B cell (primary cell): Measurements from ENCODE around the gene KLHL17. TPM values are rescaled to one million over a fixed set of nuclear protein-coding genes. Genes with fewer than 3 reads are reported as not detected.

ENCODE experiments used
- ATAC-seq: fragments of 200-7000 bp; cut with Tn5 transposase; one replicate; pipeline ENCODE4 v1.10.0; 2021; ENCODE audit warnings: low read depth, mild to moderate bottlenecking, moderate number of reproducible peaks, moderate library complexity
- CTCF ChIA-PET: fragments of 350-600 bp; sonication (Branson Sonifier 250); formaldehyde crosslinking; loops from one replicate; lab custom pipeline; 2021; ENCODE audit warnings: antibody characterized with exemption, inconsistent platforms; lab: Charles Lee
- POLR2A ChIA-PET: fragments of 350-600 bp; sonication (Branson Sonifier 250); formaldehyde crosslinking; loops from one replicate; lab custom pipeline; 2021; ENCODE audit warnings: antibody characterized with exemption; lab: Charles Lee
- DNase-seq: peaks from one replicate; pipeline ENCODE4 v3.0.0; 2013
- H2AFZ ChIP-seq: 2 replicates; pipeline ENCODE4 v1.6.1; 2012; ENCODE audit warnings: mild to moderate bottlenecking, low read depth, low read length; ENCODE audit not compliant: insufficient read depth, poor library complexity, severe bottlenecking
- H3K27ac ChIP-seq, 2 donors: 1 replicate in 1 of 2; 2 replicates in 1 of 2; pipeline ENCODE4 v1.5.1; 2012 to 2013; ENCODE audit warnings: low read length in 2 of 2, mild to moderate bottlenecking in 2 of 2, moderate library complexity in 1 of 2
- H3K27me3 ChIP-seq, 4 experiments: fragments of 200-600 bp in 1 of 4; sonication (generic) in 1 of 4; replicated peaks in 1 of 4; 1 replicate in 2 of 4; 2 replicates in 2 of 4; pipeline versions ENCODE4 v1.6.1 to v1.7.0; 2013 to 2016; ENCODE audit warnings: low read length in 3 of 4, mild to moderate bottlenecking in 2 of 4, mixed read lengths in 1 of 4, moderate library complexity in 1 of 4; ENCODE audit not compliant: insufficient read depth in 4 of 4, control insufficient read depth in 3 of 4; ENCODE audit errors: control extremely low read depth in 1 of 4
- H3K36me3 ChIP-seq, 2 experiments: replicated peaks in 1 of 2; 1 replicate in 1 of 2; 2 replicates in 1 of 2; pipeline versions ENCODE4 v1.6.1 to v1.7.1; 2013; ENCODE audit warnings: low read length in 1 of 2; ENCODE audit not compliant: insufficient read depth in 2 of 2, control insufficient read depth in 1 of 2; ENCODE audit errors: control extremely low read depth in 1 of 2, extremely low read depth in 1 of 2
- H3K4me1 ChIP-seq, 2 donors: fragments of 200-600 bp in 1 of 2; sonication (generic) in 1 of 2; 1 replicate in 1 of 2; 2 replicates in 1 of 2; pipeline versions ENCODE4 v1.5.1 to v1.6.1; 2013 to 2017; ENCODE audit warnings: low read length in 2 of 2; ENCODE audit not compliant: control insufficient read depth in 2 of 2, insufficient read depth in 2 of 2
- H3K4me2 ChIP-seq: replicated peaks from 2 replicates; pipeline ENCODE3; 2012; ENCODE audit warnings: mild to moderate bottlenecking, low read depth, low read length; ENCODE audit not compliant: poor library complexity, severe bottlenecking
- H3K4me3 ChIP-seq, 5 experiments: fragments of 200-600 bp in 1 of 5; sonication (generic) in 1 of 5; 1 replicate in 3 of 5; 2 replicates in 2 of 5; pipeline versions ENCODE4 v1.5.1 to v1.7.0; 2011 to 2016; ENCODE audit warnings: low read length in 4 of 5, mild to moderate bottlenecking in 4 of 5, low read depth in 2 of 5, control low read depth in 1 of 5, moderate library complexity in 1 of 5; ENCODE audit not compliant: insufficient read depth in 1 of 5; ENCODE audit errors: control extremely low read depth in 1 of 5, extremely low read depth in 1 of 5
- H3K79me2 ChIP-seq: fragments of 200-600 bp; sonication (generic); one replicate; pipeline ENCODE4 v1.6.0; 2016; ENCODE audit warnings: low read length; ENCODE audit not compliant: control insufficient read depth, insufficient read depth
- H3K9ac ChIP-seq: fragments of 200-600 bp; sonication (generic); 2 replicates; pipeline ENCODE4 v1.6.1; 2017; ENCODE audit warnings: mild to moderate bottlenecking, low read length, moderate library complexity
- H3K9me3 ChIP-seq, 3 donors: one replicate each; pipeline versions ENCODE4 v1.6.1 to v1.7.1; 2013; ENCODE audit warnings: low read length in 2 of 3; ENCODE audit not compliant: control insufficient read depth in 2 of 3, insufficient read depth in 1 of 3; ENCODE audit errors: control extremely low read depth in 1 of 3
- H4K20me1 ChIP-seq: 2 replicates; pipeline ENCODE4 v1.6.0; 2012; ENCODE audit warnings: mild to moderate bottlenecking, low read length; ENCODE audit not compliant: insufficient read depth, control insufficient read depth, poor library complexity, severe bottlenecking
- H3K27ac Mint-ChIP-seq: one replicate; pipeline ENCODE4 v1.8.0; 2021; ENCODE audit warnings: mixed read lengths
- H3K27me3 Mint-ChIP-seq: one replicate; pipeline ENCODE4 v1.8.0; 2021; ENCODE audit warnings: mixed read lengths
- H3K4me1 Mint-ChIP-seq: one replicate; pipeline ENCODE4 v1.8.0; 2021; ENCODE audit warnings: mixed read lengths
- H3K4me3 Mint-ChIP-seq: one replicate; pipeline ENCODE4 v1.8.0; 2021; ENCODE audit warnings: mixed read lengths
- H3K9me3 Mint-ChIP-seq: one replicate; pipeline ENCODE4 v1.8.0; 2022; ENCODE audit warnings: mixed read lengths; ENCODE audit not compliant: insufficient read depth
- CTCF ChIP-seq: fragments of 200-600 bp; IDR thresholded peaks from one replicate; pipeline ENCODE4 v1.8.0; 2022; ENCODE audit warnings: antibody characterized with exemption, mild to moderate bottlenecking
- EZH2 ChIP-seq: IDR thresholded peaks from 2 replicates; pipeline ENCODE4 v1.6.1; 2012; ENCODE audit warnings: borderline replicate concordance, low read depth, mild to moderate bottlenecking, moderate library complexity, low read length; ENCODE audit not compliant: insufficient read depth, poor library complexity, severe bottlenecking
- WGBS: methylation state at CpG from one replicate; pipeline ENCODE4 v1.1.5; 2013; ENCODE audit warnings: missing lambda C conversion rate; ENCODE audit not compliant: insufficient coverage; 5-methylcytosine and 5-hydroxymethylcytosine counted together
- intact Hi-C: fragments of 100-400 bp; cut with micrococcal nuclease; formaldehyde crosslinking; loops from one replicate; pipeline ENCODE4 v1.10.0; 2022
- polyA plus RNA-seq: library from polyadenylated mRNA; depleted of rRNA; stranded (reverse); fragments of >200 nt; gene quantifications from 2 replicates; pipeline ENCODE4 v1.2.3, GENCODE V29; 2012
- total RNA-seq, 2 donors: library from RNA; stranded (reverse); fragments of 120-200 nt in 1 of 2; gene quantifications; 1 replicate in 1 of 2; 2 replicates in 1 of 2; pipeline versions ENCODE4 v1.2.3 to v1.2.4, GENCODE V29; 2013 to 2022

Gene KLHL17
- total and polyA plus RNA-seq, 2 donors (not counting 1 experiment from before 2014, with no cell fraction given) = 30.1 to 57.5 TPM

- Histone ChIP-seq H4K20me1 (peaks cover 7% of the 10 kb centered on the region), H3K4me1 (peaks cover 32 to 39% of the 10 kb centered on the region in 2 donors), H3K27me3 (peaks cover 0 to 72% (median 26%) of the 10 kb centered on the region in 4 experiments), H3K27ac (no peak overlapping the region), H3K79me2 (no peaks in the 10 kb centered on the region), H3K4me3 (no peak overlapping the region), H3K9me3 (peaks cover 0 to 9% (median 0%) of the 10 kb centered on the region in 3 donors), H3K36me3 (no peaks in the 10 kb centered on the region), H3K4me2 (no peak overlapping the region), H2AFZ (no peak overlapping the region), H3K9ac (no peak overlapping the region)
- DNase-seq (no peak), ATAC-seq (no peak)
- Mint-ChIP-seq H3K27me3 (peaks cover 26% of the 10 kb centered on the region), H3K4me1 (peaks cover 14% of the 10 kb centered on the region), H3K27ac (no peak overlapping the region), H3K4me3 (no peak overlapping the region), H3K9me3 (no peaks in the 10 kb centered on the region)
- intact Hi-C loops = no loop called here
- TF ChIP-seq EZH2 (no peak), CTCF (no peak)
- ChIA-PET CTCF (interaction anchor here (1.2 to 1.4 kb wide), 2 partner anchors 32 to 34 kb away, joined by 3 to 4 read pairs; no protein-coding TSS in a partner anchor), POLR2A (no interaction called here)
- WGBS = 79% methylated on average over 15 of the region's 15 CpGs
These were observed 22.2 kb upstream of the KLHL17 start for GRCh38 chr1:938088-938683.

- intact Hi-C loops = no loop called here
- Histone ChIP-seq H3K27ac (no peak overlapping the region), H3K27me3 (peaks cover 0 to 70% (median 25%) of the 10 kb centered on the region in 4 experiments), H4K20me1 (peaks cover 7% of the 10 kb centered on the region), H3K36me3 (no peaks in the 10 kb centered on the region), H3K9ac (no peak overlapping the region), H3K4me1 (peaks cover 32 to 39% of the 10 kb centered on the region in 2 donors), H3K4me2 (no peak overlapping the region), H3K4me3 (no peak overlapping the region), H3K79me2 (no peaks in the 10 kb centered on the region), H3K9me3 (peaks cover 0 to 9% (median 0%) of the 10 kb centered on the region in 3 donors), H2AFZ (no peak overlapping the region)
- peaks cover 14% of the 10 kb centered on the region for H3K4me1 Mint-ChIP-seq
- no peak for TF ChIP-seq CTCF
- no peak for TF ChIP-seq EZH2
- H3K9me3 Mint-ChIP-seq = no peaks in the 10 kb centered on the region
- H3K27me3 Mint-ChIP-seq = peaks cover 26% of the 10 kb centered on the region
- H3K27ac Mint-ChIP-seq = no peak overlapping the region
- ChIA-PET POLR2A (no interaction called here), CTCF (interaction anchor here (1.2 to 1.4 kb wide), 2 partner anchors 33 to 34 kb away, joined by 3 to 4 read pairs; no protein-coding TSS in a partner anchor)
- peak overlapping the region; percentile 39 for H3K4me3 Mint-ChIP-seq
- 87% methylated on average over 30 of the region's 30 CpGs for WGBS
- ATAC-seq (no peak), DNase-seq (no peak)
These were observed 21.5 kb upstream of the KLHL17 start for GRCh38 chr1:938711-939489.
